Caco-2 (cell line): ENCODE results near the gene ERBB3. TPM values are rescaled to one million over a fixed set of nuclear protein-coding genes. Genes with fewer than 3 reads are reported as not detected.

Experiments
- BruUV-seq: library from RNA; stranded (reverse); fragments of 400-500 nt; replicated peaks from 2 replicates; lab custom pipeline; 2021; lab: Mats Ljungman, UMichigan
- CTCF ChIA-PET: fragments of 300-600 bp; sonication (Branson Sonifier 250); formaldehyde crosslinking; loops from one replicate; lab custom pipeline; 2022; ENCODE audit warnings: antibody characterized with exemption; lab: Charles Lee
- POLR2A ChIA-PET: fragments of 300-600 bp; sonication (Branson Sonifier 250); formaldehyde crosslinking; loops from one replicate; lab custom pipeline; 2022; ENCODE audit warnings: antibody characterized with exemption; lab: Charles Lee
- DNase-seq, 2 experiments: peaks; one replicate each; pipeline versions ENCODE4 v3.0.0 to v3.0.0-alpha.2; 2020 to 2022
- H3K27me3 ChIP-seq: replicated peaks from 2 replicates; pipeline ENCODE4 v1.6.0; 2011; ENCODE audit warnings: low read length; ENCODE audit not compliant: control insufficient read depth, insufficient read depth
- H3K36me3 ChIP-seq: 2 replicates; pipeline ENCODE4 v1.5.1; 2011; ENCODE audit warnings: low read length; ENCODE audit not compliant: control insufficient read depth, insufficient read depth
- H3K4me1 ChIP-seq: fragments of 250-450 bp; sonication (Bioruptor Pico); 2 replicates; pipeline ENCODE4 v1.5.1; 2020; ENCODE audit warnings: mild to moderate bottlenecking
- H3K4me3 ChIP-seq: 2 replicates; pipeline ENCODE4 v1.5.1; 2011; ENCODE audit warnings: low read depth, mild to moderate bottlenecking, control low read depth, low read length
- H3K9me3 ChIP-seq: fragments of 250-450 bp; sonication (Bioruptor Pico); 2 replicates; pipeline ENCODE4 v1.5.1; 2020; ENCODE audit warnings: mild to moderate bottlenecking, moderate library complexity
- H3K27ac Mint-ChIP-seq: one replicate; pipeline ENCODE4 v1.8.0; 2022; ENCODE audit warnings: mixed read lengths; ENCODE audit not compliant: unreplicated experiment
- H3K27me3 Mint-ChIP-seq: one replicate; pipeline ENCODE4 v1.8.0; 2022; ENCODE audit warnings: mixed read lengths; ENCODE audit not compliant: insufficient read depth, unreplicated experiment
- H3K36me3 Mint-ChIP-seq: one replicate; pipeline ENCODE4 v1.8.0; 2022; ENCODE audit warnings: mild to moderate bottlenecking, mixed read lengths; ENCODE audit not compliant: insufficient read depth, unreplicated experiment
- H3K4me1 Mint-ChIP-seq: one replicate; pipeline ENCODE4 v1.8.0; 2022; ENCODE audit warnings: low read depth, mixed read lengths; ENCODE audit not compliant: unreplicated experiment
- H3K4me3 Mint-ChIP-seq: one replicate; pipeline ENCODE4 v1.8.0; 2022; ENCODE audit warnings: mild to moderate bottlenecking, moderate library complexity, mixed read lengths; ENCODE audit not compliant: unreplicated experiment
- H3K9me3 Mint-ChIP-seq: one replicate; pipeline ENCODE4 v1.8.0; 2022; ENCODE audit warnings: mixed read lengths; ENCODE audit not compliant: unreplicated experiment
- intact Hi-C: fragments of 100-400 bp; cut with micrococcal nuclease; formaldehyde crosslinking; loops from one replicate; pipeline ENCODE4 v1.10.0; 2022; ENCODE audit not compliant: unreplicated experiment
- total RNA-seq: library from RNA; stranded (reverse); gene quantifications from 2 replicates; pipeline ENCODE4 v1.2.3, GENCODE V29; 2022
- TF ChIP-seq, protein P1 (sequence below), 2 experiments: fragments of 200-600 bp in 1 of 2; IDR thresholded peaks; 1 replicate in 1 of 2; 2 replicates in 1 of 2; pipeline versions ENCODE4 v1.5.1 to v1.8.0; 2011 to 2022; ENCODE audit warnings: antibody characterized with exemption in 1 of 2, control low read depth in 1 of 2, inconsistent platforms in 1 of 2, low read depth in 1 of 2, low read length in 1 of 2, mild to moderate bottlenecking in 1 of 2, moderate library complexity in 1 of 2; ENCODE audit not compliant: insufficient read depth in 1 of 2, severe bottlenecking in 1 of 2, unreplicated experiment in 1 of 2

The ERBB3 gene
- total RNA-seq, 1 experiment from 2014 or later = 109 TPM

- H3K9me3 ChIP-seq = no peaks in the 10 kb centered on the region
- no peak for DNase-seq
- no TSS peak for BruUV-seq
- H3K4me3 Mint-ChIP-seq = no peak overlapping the region
- CTCF ChIA-PET = interaction anchor here (0.6 to 3.3 kb wide), 18 partner anchors 7 to 516 kb away, joined by 3 to 99 read pairs (median 4); partner anchors contain the start of genes CNPY2, ESYT1, MYL6 and MYL6B
- no peaks in the 10 kb centered on the region for H3K27me3 ChIP-seq
- no peaks in the 10 kb centered on the region for H3K9me3 Mint-ChIP-seq
- H3K27ac Mint-ChIP-seq = peak overlapping the region; percentile 100
- peaks cover 18% of the 10 kb centered on the region for H3K4me1 ChIP-seq
- peaks cover 2% of the 10 kb centered on the region for H3K27me3 Mint-ChIP-seq
- no peak overlapping the region for H3K4me3 ChIP-seq
- peaks cover 13% of the 10 kb centered on the region for H3K4me1 Mint-ChIP-seq
- intact Hi-C loops = no loop called here
- TF ChIP-seq, protein P1, sequence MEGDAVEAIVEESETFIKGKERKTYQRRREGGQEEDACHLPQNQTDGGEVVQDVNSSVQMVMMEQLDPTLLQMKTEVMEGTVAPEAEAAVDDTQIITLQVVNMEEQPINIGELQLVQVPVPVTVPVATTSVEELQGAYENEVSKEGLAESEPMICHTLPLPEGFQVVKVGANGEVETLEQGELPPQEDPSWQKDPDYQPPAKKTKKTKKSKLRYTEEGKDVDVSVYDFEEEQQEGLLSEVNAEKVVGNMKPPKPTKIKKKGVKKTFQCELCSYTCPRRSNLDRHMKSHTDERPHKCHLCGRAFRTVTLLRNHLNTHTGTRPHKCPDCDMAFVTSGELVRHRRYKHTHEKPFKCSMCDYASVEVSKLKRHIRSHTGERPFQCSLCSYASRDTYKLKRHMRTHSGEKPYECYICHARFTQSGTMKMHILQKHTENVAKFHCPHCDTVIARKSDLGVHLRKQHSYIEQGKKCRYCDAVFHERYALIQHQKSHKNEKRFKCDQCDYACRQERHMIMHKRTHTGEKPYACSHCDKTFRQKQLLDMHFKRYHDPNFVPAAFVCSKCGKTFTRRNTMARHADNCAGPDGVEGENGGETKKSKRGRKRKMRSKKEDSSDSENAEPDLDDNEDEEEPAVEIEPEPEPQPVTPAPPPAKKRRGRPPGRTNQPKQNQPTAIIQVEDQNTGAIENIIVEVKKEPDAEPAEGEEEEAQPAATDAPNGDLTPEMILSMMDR (IDR thresholded peaks at IDR 0.05; ENCODE audit: insufficient read depth in 1 of 2, low read depth in 1 of 2, low read length in 1 of 2, severe bottlenecking in 1 of 2, unreplicated experiment in 1 of 2) = no peak
- H3K36me3 ChIP-seq = 0 out of 2 replicates have a peak, but pooled peaks cover 1% of the 10 kb centered on the region
- POLR2A ChIA-PET = interaction anchor here (0.6 to 3.5 kb wide), 5 partner anchors 8 to 101 kb away, joined by 3 to 27 read pairs (median 9); partner anchors contain the start of genes ESYT1, MYL6, RNF41 and SMARCC2
- H3K36me3 Mint-ChIP-seq = peaks cover 34% of the 10 kb centered on the region
These were observed 40.3 kb downstream of the ERBB3 start for GRCh38 chr12:56120158-56120846.

- H3K27me3 ChIP-seq = no peaks in the 10 kb centered on the region
- DNase-seq = no peak
- Mint-ChIP-seq H3K4me1 (peaks cover 18% of the 10 kb centered on the region), H3K4me3 (no peak overlapping the region), H3K9me3 (no peaks in the 10 kb centered on the region), H3K27me3 (peaks cover 2% of the 10 kb centered on the region), H3K36me3 (peaks cover 33% of the 10 kb centered on the region), H3K27ac (no peak overlapping the region)
- no TSS peak for BruUV-seq
- 0 out of 2 replicates have a peak, but pooled peaks cover 1% of the 10 kb centered on the region for H3K36me3 ChIP-seq
- H3K4me3 ChIP-seq = no peak overlapping the region
- intact Hi-C loops = no loop called here
- no peaks in the 10 kb centered on the region for H3K9me3 ChIP-seq
- ChIA-PET CTCF (no interaction called here), POLR2A (no interaction called here)
- H3K4me1 ChIP-seq = peaks cover 19% of the 10 kb centered on the region
- TF ChIP-seq, protein P1 (IDR thresholded peaks at IDR 0.05; ENCODE audit: insufficient read depth in 1 of 2, low read depth in 1 of 2, low read length in 1 of 2, severe bottlenecking in 1 of 2, unreplicated experiment in 1 of 2) = no peak
These were observed 41.4 kb downstream of the ERBB3 start for GRCh38 chr12:56121204-56121870.

DNA sequence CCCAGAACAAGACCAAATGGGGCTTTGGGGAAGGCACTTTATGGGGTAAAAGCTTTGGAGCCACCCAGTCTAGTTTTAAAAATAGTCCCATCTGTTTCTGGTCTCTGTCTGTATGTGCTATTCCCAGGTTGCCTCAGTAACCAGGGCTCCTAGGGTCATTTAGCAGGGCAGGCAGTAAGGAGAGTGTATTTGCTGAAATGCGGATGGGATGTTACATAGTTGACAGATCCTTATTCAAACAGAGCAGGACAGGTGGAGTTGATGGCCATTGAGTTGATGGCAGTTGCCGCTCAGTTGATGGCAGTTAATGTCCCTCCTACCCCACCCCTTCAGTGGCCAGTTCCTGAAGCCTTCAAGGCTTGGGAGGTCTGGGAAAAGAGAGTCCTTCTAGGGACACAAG, 42.7 kb downstream of the ERBB3 start:
- POLR2A ChIA-PET = interaction anchor here (0.9 kb wide), 1 partner anchor 99 kb away, joined by 4 read pairs; the partner anchor contains the start of gene RNF41
- H3K9me3 Mint-ChIP-seq = no peaks in the 10 kb centered on the region
- H3K9me3 ChIP-seq = no peaks in the 10 kb centered on the region
- peaks cover 31% of the 10 kb centered on the region for H3K4me1 Mint-ChIP-seq
- DNase-seq = peak in 1 of 2 experiments; percentile 27
- H3K27me3 Mint-ChIP-seq = no peaks in the 10 kb centered on the region
- intact Hi-C loops = no loop called here
- peaks cover 24% of the 10 kb centered on the region for H3K36me3 Mint-ChIP-seq
- H3K4me3 ChIP-seq = no peak overlapping the region
- no peaks in the 10 kb centered on the region for H3K27me3 ChIP-seq
- no TSS peak for BruUV-seq
- H3K27ac Mint-ChIP-seq = peak overlapping the region; percentile 35
- H3K36me3 ChIP-seq = no peaks in the 10 kb centered on the region
- CTCF ChIA-PET = no interaction called here
- TF ChIP-seq, protein P1 (IDR thresholded peaks at IDR 0.05; ENCODE audit: insufficient read depth in 1 of 2, low read depth in 1 of 2, low read length in 1 of 2, severe bottlenecking in 1 of 2, unreplicated experiment in 1 of 2) = no peak
- H3K4me3 Mint-ChIP-seq = no peak overlapping the region
- peaks cover 30% of the 10 kb centered on the region for H3K4me1 ChIP-seq
